GM12801 (cell line): Measurements from ENCODE around the gene BLACAT1.

Source experiments
- CTCF ChIP-seq: IDR thresholded peaks from one replicate; pipeline ENCODE4 v1.5.1; 2011; ENCODE audit warnings: control low read depth; ENCODE audit not compliant: insufficient read length; ENCODE audit errors: extremely low read depth

BLACAT1 gene

GRCh38 chr1:205445646-205445935, 10.3 kb downstream of the BLACAT1 start:
- no peak for TF ChIP-seq CTCF

GRCh38 chr1:205444931-205445645, 10.8 kb downstream of the BLACAT1 start:
- TF ChIP-seq CTCF = no peak

GRCh38 chr1:205444300-205444930, 11.4 kb downstream of the BLACAT1 start:
- TF ChIP-seq CTCF = no peak

GRCh38 chr1:205443585-205444299, 12.1 kb downstream of the BLACAT1 start:
- TF ChIP-seq CTCF = no peak

GRCh38 chr1:205442051-205442725, 13.7 kb downstream of the BLACAT1 start:
- no peak for TF ChIP-seq CTCF

- TF ChIP-seq CTCF = no peak
Measured at GRCh38 chr1:205441716-205442050, 14.2 kb downstream of the BLACAT1 start.

GRCh38 chr1:205441318-205441633, 14.6 kb downstream of the BLACAT1 start:
- TF ChIP-seq CTCF = no peak
